OCI-LY7 (cell line): ENCODE measurements around the gene PHOX2A.

Experiments
- CTCF ChIP-seq: fragments of 200-600 bp; sonication (generic); conservative IDR thresholded peaks from 2 replicates; pipeline ENCODE4 v1.5.1; 2014; ENCODE audit warnings: mild to moderate bottlenecking, antibody characterized with exemption, low read length, moderate library complexity, mixed read lengths
- EZH2phosphoT487 ChIP-seq: fragments of 200-600 bp; sonication (generic); IDR thresholded peaks from 2 replicates; pipeline ENCODE4 v1.6.1; 2018; ENCODE audit warnings: low read depth, borderline replicate concordance, mild to moderate bottlenecking, mixed run types, antibody characterized with exemption, low read length, moderate library complexity, mixed read lengths

DNA sequence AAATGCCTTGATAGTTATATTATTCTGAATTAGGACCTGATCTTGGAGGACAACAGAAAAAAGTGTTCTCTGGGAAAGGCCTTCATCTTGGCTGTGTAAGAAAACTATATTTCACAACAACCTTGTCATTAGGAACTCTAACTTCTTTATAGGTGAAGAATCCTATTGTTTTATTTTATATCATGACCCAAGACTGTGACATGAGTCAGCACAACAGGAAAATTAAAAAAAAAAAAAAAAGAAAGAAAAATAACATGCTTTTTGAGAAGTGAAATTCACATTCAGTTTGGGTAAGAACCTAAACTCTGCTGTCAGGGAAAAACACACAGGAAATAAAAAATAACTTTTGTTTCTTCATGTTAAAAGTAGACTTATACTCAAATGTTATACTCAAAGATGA lies 39.1 kb downstream of the PHOX2A start:
- TF ChIP-seq CTCF: no peak
- no peak for TF ChIP-seq EZH2phosphoT487
